H9 (cell line): Measurements from ENCODE around the gene ERP27. TPM values are rescaled to one million over a fixed set of nuclear protein-coding genes. Genes with fewer than 3 reads are reported as not detected.

ENCODE experiments used
- DNase-seq: peaks from one replicate; pipeline ENCODE4 v3.0.0-alpha.2; 2017
- H2AFZ ChIP-seq: one replicate; pipeline ENCODE4 v1.6.1; 2013; ENCODE audit warnings: mild to moderate bottlenecking, low read length, control low read depth, moderate library complexity
- H2AK5ac ChIP-seq: 2 replicates; pipeline ENCODE4 v1.6.1; 2013; ENCODE audit warnings: low read length, control low read depth, mixed read lengths; ENCODE audit not compliant: insufficient read length
- H2BK120ac ChIP-seq: one replicate; pipeline ENCODE4 v1.6.1; 2013; ENCODE audit warnings: low read depth, mild to moderate bottlenecking, low read length, control low read depth, inconsistent platforms; ENCODE audit not compliant: poor library complexity, severe bottlenecking
- H2BK12ac ChIP-seq: 2 replicates; pipeline ENCODE4 v1.6.1; 2013; ENCODE audit warnings: low read length, control low read depth, mixed read lengths, low read depth; ENCODE audit not compliant: insufficient read length
- H2BK15ac ChIP-seq: 2 replicates; pipeline ENCODE4 v1.6.1; 2013; ENCODE audit warnings: low read depth, low read length, control low read depth
- H2BK20ac ChIP-seq: one replicate; pipeline ENCODE4 v1.6.1; 2013; ENCODE audit warnings: low read depth, mild to moderate bottlenecking, low read length, control low read depth, inconsistent platforms; ENCODE audit not compliant: poor library complexity, severe bottlenecking
- H2BK5ac ChIP-seq: 2 replicates; pipeline ENCODE4 v1.6.1; 2013; ENCODE audit warnings: low read length, control low read depth, mixed read lengths; ENCODE audit not compliant: insufficient read length
- H3K14ac ChIP-seq: 2 replicates; pipeline ENCODE4 v1.6.1; 2013; ENCODE audit warnings: low read length, control low read depth; ENCODE audit not compliant: insufficient read depth
- H3K18ac ChIP-seq: 2 replicates; pipeline ENCODE4 v1.6.1; 2013; ENCODE audit warnings: low read depth, mild to moderate bottlenecking, mixed read lengths, low read length, control low read depth; ENCODE audit not compliant: insufficient read length
- H3K23ac ChIP-seq: 2 replicates; pipeline ENCODE4 v1.6.1; 2013; ENCODE audit warnings: low read length, control low read depth, mixed read lengths, low read depth; ENCODE audit not compliant: insufficient read length
- H3K23me2 ChIP-seq: 2 replicates; pipeline ENCODE4 v1.6.1; 2013; ENCODE audit warnings: low read depth, mild to moderate bottlenecking, mixed read lengths, low read length, control low read depth; ENCODE audit not compliant: insufficient read length, poor library complexity, severe bottlenecking
- H3K27ac ChIP-seq: 2 replicates; pipeline ENCODE4 v1.5.1; 2013; ENCODE audit warnings: low read length, control low read depth, mixed read lengths, low read depth; ENCODE audit not compliant: insufficient read length
- H3K27me3 ChIP-seq: 2 replicates; pipeline ENCODE4 v1.6.1; 2013; ENCODE audit warnings: low read length, control low read depth, inconsistent platforms; ENCODE audit not compliant: insufficient read depth
- H3K4ac ChIP-seq: 2 replicates; pipeline ENCODE4 v1.6.1; 2013; ENCODE audit warnings: low read depth, mild to moderate bottlenecking, control low read depth, inconsistent platforms, low read length, moderate library complexity
- H3K4me1 ChIP-seq: 2 replicates; pipeline ENCODE4 v1.6.1; 2013; ENCODE audit warnings: low read length, control low read depth, inconsistent platforms; ENCODE audit not compliant: insufficient read depth
- H3K4me2 ChIP-seq: 2 replicates; pipeline ENCODE4 v1.6.1; 2013; ENCODE audit warnings: low read length, control low read depth, mixed read lengths; ENCODE audit not compliant: insufficient read length, insufficient read depth
- H3K56ac ChIP-seq: 2 replicates; pipeline ENCODE4 v1.6.1; 2013; ENCODE audit warnings: low read depth, mild to moderate bottlenecking, mixed read lengths, low read length, control low read depth; ENCODE audit not compliant: insufficient read length
- H3K79me1 ChIP-seq: 2 replicates; pipeline ENCODE4 v1.6.1; 2013; ENCODE audit warnings: low read depth, mild to moderate bottlenecking, moderate library complexity, low read length, control low read depth, inconsistent platforms; ENCODE audit not compliant: insufficient read depth, poor library complexity, severe bottlenecking
- H3K79me2 ChIP-seq: 2 replicates; pipeline ENCODE4 v1.6.1; 2013; ENCODE audit warnings: low read length, control low read depth, inconsistent platforms; ENCODE audit not compliant: insufficient read depth
- H3K9ac ChIP-seq: 2 replicates; pipeline ENCODE4 v1.6.1; 2013; ENCODE audit warnings: low read length, control low read depth, mixed read lengths; ENCODE audit not compliant: insufficient read length; ENCODE audit errors: extremely low read depth
- H3K9me3 ChIP-seq: one replicate; pipeline ENCODE4 v1.6.1; 2013; ENCODE audit warnings: low read depth, low read length, inconsistent platforms; ENCODE audit not compliant: control insufficient read depth
- H3T11ph ChIP-seq: one replicate; pipeline ENCODE4 v1.6.1; 2013; ENCODE audit warnings: mild to moderate bottlenecking, low read length, control low read depth, inconsistent platforms
- H4K20me1 ChIP-seq: one replicate; pipeline ENCODE4 v1.6.1; 2013; ENCODE audit not compliant: control insufficient read depth, insufficient read length, insufficient read depth
- H4K5ac ChIP-seq: 2 replicates; pipeline ENCODE4 v1.6.1; 2013; ENCODE audit warnings: low read depth, mild to moderate bottlenecking, mixed read lengths, low read length, control low read depth; ENCODE audit not compliant: insufficient read length
- H4K8ac ChIP-seq: replicated peaks from 2 replicates; pipeline ENCODE4 v1.6.1; 2013; ENCODE audit warnings: low read length, control low read depth, mixed read lengths, low read depth; ENCODE audit not compliant: insufficient read length
- H4K91ac ChIP-seq: 2 replicates; pipeline ENCODE4 v1.6.1; 2013; ENCODE audit warnings: low read depth, mild to moderate bottlenecking, moderate library complexity, mixed read lengths, low read length, control low read depth; ENCODE audit not compliant: insufficient read length
- H3K27ac Mint-ChIP-seq, 3 experiments: 2 replicates in 2 of 3; 3 replicates in 1 of 3; pipeline ENCODE4 v1.8.0; 2020 to 2021; ENCODE audit warnings: mixed read lengths in 3 of 3, mild to moderate bottlenecking in 1 of 3, moderate library complexity in 1 of 3
- H3K27me3 Mint-ChIP-seq: 2 replicates; pipeline ENCODE4 v1.8.0; 2021; ENCODE audit warnings: low read depth, mild to moderate bottlenecking, moderate library complexity, mixed read lengths
- H3K36me3 Mint-ChIP-seq, 3 experiments: 2 replicates in 2 of 3; 3 replicates in 1 of 3; pipeline ENCODE4 v1.8.0; 2020 to 2021; ENCODE audit warnings: low read depth in 3 of 3, mixed read lengths in 3 of 3; ENCODE audit not compliant: insufficient read depth in 1 of 3
- H3K4me1 Mint-ChIP-seq, 2 experiments: 2 replicates each; pipeline ENCODE4 v1.8.0; 2020; ENCODE audit warnings: mixed read lengths in 2 of 2
- H3K4me3 Mint-ChIP-seq, 2 experiments: 2 replicates in 1 of 2; 3 replicates in 1 of 2; pipeline ENCODE4 v1.8.0; 2020 to 2021; ENCODE audit warnings: mild to moderate bottlenecking in 2 of 2, mixed read lengths in 2 of 2, moderate library complexity in 1 of 2
- H3K9me3 Mint-ChIP-seq, 2 experiments: 2 replicates in 1 of 2; 3 replicates in 1 of 2; pipeline ENCODE4 v1.8.0; 2020; ENCODE audit warnings: mild to moderate bottlenecking in 2 of 2, mixed read lengths in 2 of 2, moderate library complexity in 1 of 2
- WGBS: extraction: QIAGEN DNeasy Blood & Tissue Kit; methylation state at CpG from one replicate; pipeline ENCODE4 v1.1.7; 2013; ENCODE audit warnings: missing lambda C conversion rate, low lambda C conversion rate, mixed read lengths; ENCODE audit not compliant: insufficient read length; ENCODE audit errors: extremely low coverage; 5-methylcytosine and 5-hydroxymethylcytosine counted together
- total RNA-seq: library from RNA; stranded (reverse); gene quantifications from 2 replicates; pipeline ENCODE4 v1.2.1, GENCODE V29; 2021
- TF ChIP-seq, protein P1 (sequence below): fragments of 200-600 bp; sonication (generic); conservative IDR thresholded peaks from 3 replicates; pipeline ENCODE4 v1.8.0; 2021; ENCODE audit warnings: antibody characterized with exemption, mild to moderate bottlenecking

The ERP27 gene
- total RNA-seq, 1 experiment from 2014 or later: not detected

GRCh38 chr12:14873440-14874185 lies 64.7 kb downstream of the ERP27 start:
- Histone ChIP-seq H2AK5ac (no peak overlapping the region), H3K4me2 (no peak overlapping the region), H4K20me1 (no peaks in the 10 kb centered on the region), H3K56ac (no peak overlapping the region), H4K5ac (no peak overlapping the region), H2AFZ (no peak overlapping the region), H3K9me3 (no peaks in the 10 kb centered on the region), H2BK20ac (no peak overlapping the region), H2BK15ac (no peak overlapping the region), H3K79me1 (no peaks in the 10 kb centered on the region), H3K23ac (no peak overlapping the region), H2BK5ac (no peak overlapping the region), H3T11ph (no peak overlapping the region), H3K23me2 (no peaks in the 10 kb centered on the region), H2BK120ac (no peak overlapping the region), H3K4me1 (no peaks in the 10 kb centered on the region), H4K8ac (no peak overlapping the region), H3K79me2 (no peaks in the 10 kb centered on the region), H3K18ac (no peak overlapping the region), H3K4ac (no peak overlapping the region), H4K91ac (no peak overlapping the region), H2BK12ac (no peak overlapping the region), H3K9ac (no peak overlapping the region), H3K27me3 (no peaks in the 10 kb centered on the region), H3K14ac (no peak overlapping the region), H3K27ac (no peak overlapping the region)
- Mint-ChIP-seq H3K27ac (no peak overlapping the region), H3K9me3 (no peaks in the 10 kb centered on the region), H3K27me3 (no peaks in the 10 kb centered on the region), H3K36me3 (no peaks in the 10 kb centered on the region), H3K4me3 (no peak overlapping the region), H3K4me1 (no peaks in the 10 kb centered on the region)
- TF ChIP-seq, protein P1, sequence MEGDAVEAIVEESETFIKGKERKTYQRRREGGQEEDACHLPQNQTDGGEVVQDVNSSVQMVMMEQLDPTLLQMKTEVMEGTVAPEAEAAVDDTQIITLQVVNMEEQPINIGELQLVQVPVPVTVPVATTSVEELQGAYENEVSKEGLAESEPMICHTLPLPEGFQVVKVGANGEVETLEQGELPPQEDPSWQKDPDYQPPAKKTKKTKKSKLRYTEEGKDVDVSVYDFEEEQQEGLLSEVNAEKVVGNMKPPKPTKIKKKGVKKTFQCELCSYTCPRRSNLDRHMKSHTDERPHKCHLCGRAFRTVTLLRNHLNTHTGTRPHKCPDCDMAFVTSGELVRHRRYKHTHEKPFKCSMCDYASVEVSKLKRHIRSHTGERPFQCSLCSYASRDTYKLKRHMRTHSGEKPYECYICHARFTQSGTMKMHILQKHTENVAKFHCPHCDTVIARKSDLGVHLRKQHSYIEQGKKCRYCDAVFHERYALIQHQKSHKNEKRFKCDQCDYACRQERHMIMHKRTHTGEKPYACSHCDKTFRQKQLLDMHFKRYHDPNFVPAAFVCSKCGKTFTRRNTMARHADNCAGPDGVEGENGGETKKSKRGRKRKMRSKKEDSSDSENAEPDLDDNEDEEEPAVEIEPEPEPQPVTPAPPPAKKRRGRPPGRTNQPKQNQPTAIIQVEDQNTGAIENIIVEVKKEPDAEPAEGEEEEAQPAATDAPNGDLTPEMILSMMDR: no peak
- DNase-seq: no peak
- no CpG with 5 or more reads among the region's 1 CpG for WGBS
